H9 (cell line): ENCODE data around the gene CLMP. TPM values are rescaled to one million over a fixed set of nuclear protein-coding genes. Genes with fewer than 3 reads are reported as not detected.

Experiments used
- DNase-seq: peaks from one replicate; pipeline ENCODE4 v3.0.0-alpha.2; 2017
- H2AFZ ChIP-seq: one replicate; pipeline ENCODE4 v1.6.1; 2013; ENCODE audit warnings: mild to moderate bottlenecking, low read length, control low read depth, moderate library complexity
- H2AK5ac ChIP-seq: 2 replicates; pipeline ENCODE4 v1.6.1; 2013; ENCODE audit warnings: low read length, control low read depth, mixed read lengths; ENCODE audit not compliant: insufficient read length
- H2BK120ac ChIP-seq: one replicate; pipeline ENCODE4 v1.6.1; 2013; ENCODE audit warnings: low read depth, mild to moderate bottlenecking, low read length, control low read depth, inconsistent platforms; ENCODE audit not compliant: poor library complexity, severe bottlenecking
- H2BK12ac ChIP-seq: 2 replicates; pipeline ENCODE4 v1.6.1; 2013; ENCODE audit warnings: low read length, control low read depth, mixed read lengths, low read depth; ENCODE audit not compliant: insufficient read length
- H2BK15ac ChIP-seq: 2 replicates; pipeline ENCODE4 v1.6.1; 2013; ENCODE audit warnings: low read depth, low read length, control low read depth
- H2BK20ac ChIP-seq: one replicate; pipeline ENCODE4 v1.6.1; 2013; ENCODE audit warnings: low read depth, mild to moderate bottlenecking, low read length, control low read depth, inconsistent platforms; ENCODE audit not compliant: poor library complexity, severe bottlenecking
- H2BK5ac ChIP-seq: 2 replicates; pipeline ENCODE4 v1.6.1; 2013; ENCODE audit warnings: low read length, control low read depth, mixed read lengths; ENCODE audit not compliant: insufficient read length
- H3K14ac ChIP-seq: 2 replicates; pipeline ENCODE4 v1.6.1; 2013; ENCODE audit warnings: low read length, control low read depth; ENCODE audit not compliant: insufficient read depth
- H3K18ac ChIP-seq: 2 replicates; pipeline ENCODE4 v1.6.1; 2013; ENCODE audit warnings: low read depth, mild to moderate bottlenecking, mixed read lengths, low read length, control low read depth; ENCODE audit not compliant: insufficient read length
- H3K23ac ChIP-seq: 2 replicates; pipeline ENCODE4 v1.6.1; 2013; ENCODE audit warnings: low read length, control low read depth, mixed read lengths, low read depth; ENCODE audit not compliant: insufficient read length
- H3K23me2 ChIP-seq: 2 replicates; pipeline ENCODE4 v1.6.1; 2013; ENCODE audit warnings: low read depth, mild to moderate bottlenecking, mixed read lengths, low read length, control low read depth; ENCODE audit not compliant: insufficient read length, poor library complexity, severe bottlenecking
- H3K27ac ChIP-seq: 2 replicates; pipeline ENCODE4 v1.5.1; 2013; ENCODE audit warnings: low read length, control low read depth, mixed read lengths, low read depth; ENCODE audit not compliant: insufficient read length
- H3K27me3 ChIP-seq: 2 replicates; pipeline ENCODE4 v1.6.1; 2013; ENCODE audit warnings: low read length, control low read depth, inconsistent platforms; ENCODE audit not compliant: insufficient read depth
- H3K4ac ChIP-seq: 2 replicates; pipeline ENCODE4 v1.6.1; 2013; ENCODE audit warnings: low read depth, mild to moderate bottlenecking, control low read depth, inconsistent platforms, low read length, moderate library complexity
- H3K4me1 ChIP-seq: 2 replicates; pipeline ENCODE4 v1.6.1; 2013; ENCODE audit warnings: low read length, control low read depth, inconsistent platforms; ENCODE audit not compliant: insufficient read depth
- H3K4me2 ChIP-seq: 2 replicates; pipeline ENCODE4 v1.6.1; 2013; ENCODE audit warnings: low read length, control low read depth, mixed read lengths; ENCODE audit not compliant: insufficient read length, insufficient read depth
- H3K56ac ChIP-seq: 2 replicates; pipeline ENCODE4 v1.6.1; 2013; ENCODE audit warnings: low read depth, mild to moderate bottlenecking, mixed read lengths, low read length, control low read depth; ENCODE audit not compliant: insufficient read length
- H3K79me1 ChIP-seq: 2 replicates; pipeline ENCODE4 v1.6.1; 2013; ENCODE audit warnings: low read depth, mild to moderate bottlenecking, moderate library complexity, low read length, control low read depth, inconsistent platforms; ENCODE audit not compliant: insufficient read depth, poor library complexity, severe bottlenecking
- H3K79me2 ChIP-seq: 2 replicates; pipeline ENCODE4 v1.6.1; 2013; ENCODE audit warnings: low read length, control low read depth, inconsistent platforms; ENCODE audit not compliant: insufficient read depth
- H3K9ac ChIP-seq: 2 replicates; pipeline ENCODE4 v1.6.1; 2013; ENCODE audit warnings: low read length, control low read depth, mixed read lengths; ENCODE audit not compliant: insufficient read length; ENCODE audit errors: extremely low read depth
- H3K9me3 ChIP-seq: one replicate; pipeline ENCODE4 v1.6.1; 2013; ENCODE audit warnings: low read depth, low read length, inconsistent platforms; ENCODE audit not compliant: control insufficient read depth
- H3T11ph ChIP-seq: one replicate; pipeline ENCODE4 v1.6.1; 2013; ENCODE audit warnings: mild to moderate bottlenecking, low read length, control low read depth, inconsistent platforms
- H4K20me1 ChIP-seq: one replicate; pipeline ENCODE4 v1.6.1; 2013; ENCODE audit not compliant: control insufficient read depth, insufficient read length, insufficient read depth
- H4K5ac ChIP-seq: 2 replicates; pipeline ENCODE4 v1.6.1; 2013; ENCODE audit warnings: low read depth, mild to moderate bottlenecking, mixed read lengths, low read length, control low read depth; ENCODE audit not compliant: insufficient read length
- H4K8ac ChIP-seq: replicated peaks from 2 replicates; pipeline ENCODE4 v1.6.1; 2013; ENCODE audit warnings: low read length, control low read depth, mixed read lengths, low read depth; ENCODE audit not compliant: insufficient read length
- H4K91ac ChIP-seq: 2 replicates; pipeline ENCODE4 v1.6.1; 2013; ENCODE audit warnings: low read depth, mild to moderate bottlenecking, moderate library complexity, mixed read lengths, low read length, control low read depth; ENCODE audit not compliant: insufficient read length
- H3K27ac Mint-ChIP-seq, 3 experiments: 2 replicates in 2 of 3; 3 replicates in 1 of 3; pipeline ENCODE4 v1.8.0; 2020 to 2021; ENCODE audit warnings: mixed read lengths in 3 of 3, mild to moderate bottlenecking in 1 of 3, moderate library complexity in 1 of 3
- H3K27me3 Mint-ChIP-seq: 2 replicates; pipeline ENCODE4 v1.8.0; 2021; ENCODE audit warnings: low read depth, mild to moderate bottlenecking, moderate library complexity, mixed read lengths
- H3K36me3 Mint-ChIP-seq, 3 experiments: 2 replicates in 2 of 3; 3 replicates in 1 of 3; pipeline ENCODE4 v1.8.0; 2020 to 2021; ENCODE audit warnings: low read depth in 3 of 3, mixed read lengths in 3 of 3; ENCODE audit not compliant: insufficient read depth in 1 of 3
- H3K4me1 Mint-ChIP-seq, 2 experiments: 2 replicates each; pipeline ENCODE4 v1.8.0; 2020; ENCODE audit warnings: mixed read lengths in 2 of 2
- H3K4me3 Mint-ChIP-seq, 2 experiments: 2 replicates in 1 of 2; 3 replicates in 1 of 2; pipeline ENCODE4 v1.8.0; 2020 to 2021; ENCODE audit warnings: mild to moderate bottlenecking in 2 of 2, mixed read lengths in 2 of 2, moderate library complexity in 1 of 2
- H3K9me3 Mint-ChIP-seq, 2 experiments: 2 replicates in 1 of 2; 3 replicates in 1 of 2; pipeline ENCODE4 v1.8.0; 2020; ENCODE audit warnings: mild to moderate bottlenecking in 2 of 2, mixed read lengths in 2 of 2, moderate library complexity in 1 of 2
- WGBS: extraction: QIAGEN DNeasy Blood & Tissue Kit; methylation state at CpG from one replicate; pipeline ENCODE4 v1.1.7; 2013; ENCODE audit warnings: missing lambda C conversion rate, low lambda C conversion rate, mixed read lengths; ENCODE audit not compliant: insufficient read length; ENCODE audit errors: extremely low coverage; 5-methylcytosine and 5-hydroxymethylcytosine counted together
- total RNA-seq: library from RNA; stranded (reverse); gene quantifications from 2 replicates; pipeline ENCODE4 v1.2.1, GENCODE V29; 2021
- TF ChIP-seq, protein P1 (sequence below): fragments of 200-600 bp; sonication (generic); conservative IDR thresholded peaks from 3 replicates; pipeline ENCODE4 v1.8.0; 2021; ENCODE audit warnings: antibody characterized with exemption, mild to moderate bottlenecking

The CLMP gene
- total RNA-seq, 1 experiment from 2014 or later: 13.8 TPM

DNA sequence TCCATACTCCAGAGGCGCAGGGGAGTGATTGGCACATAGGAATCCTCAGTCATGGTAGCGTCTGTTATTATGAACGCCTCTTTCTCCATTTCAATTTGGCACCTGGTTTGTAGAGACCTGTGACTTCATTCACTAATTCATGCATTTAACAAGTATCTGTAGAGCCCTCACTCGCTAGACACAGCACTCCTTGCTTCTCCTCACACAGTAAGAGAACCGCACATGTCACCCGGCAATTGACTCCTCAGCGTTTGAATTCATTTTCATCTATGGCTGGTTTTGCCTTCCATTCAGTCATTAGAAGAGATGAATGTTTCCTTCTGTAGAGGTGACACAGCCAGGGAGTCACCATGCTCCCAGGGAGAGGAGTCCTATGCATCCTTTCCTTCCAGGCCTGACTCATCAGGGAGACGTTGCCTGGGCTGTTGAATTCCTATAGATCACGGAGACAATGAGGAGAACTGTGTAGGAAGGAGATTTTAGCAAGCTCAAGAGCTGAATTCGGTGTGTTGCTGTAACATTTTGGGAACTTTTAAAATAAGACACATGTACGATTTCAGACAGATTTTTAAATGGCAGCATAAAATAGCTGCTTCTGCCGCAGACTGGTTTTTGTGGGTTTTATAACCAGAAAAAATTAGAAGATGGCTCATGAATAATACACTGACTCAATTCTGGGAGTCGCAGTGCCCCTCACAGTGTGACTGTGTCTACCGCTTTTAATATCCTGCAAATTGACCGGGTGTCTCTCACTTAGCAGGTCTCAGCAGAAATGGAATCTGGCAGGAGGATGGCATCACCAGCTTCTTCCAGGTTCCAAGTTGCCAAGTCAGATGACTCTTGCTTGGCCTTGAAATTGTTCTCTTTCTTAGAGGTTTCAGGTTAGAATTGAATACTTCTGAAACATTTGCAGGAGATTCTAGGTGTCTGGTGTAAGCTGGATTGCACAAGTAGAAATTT is 44.4 kb upstream of the CLMP start:
- Histone ChIP-seq H4K91ac (no peak overlapping the region), H3K14ac (no peak overlapping the region), H3K9me3 (no peaks in the 10 kb centered on the region), H3K27me3 (no peaks in the 10 kb centered on the region), H3K79me1 (no peaks in the 10 kb centered on the region), H2AFZ (no peak overlapping the region), H3K4ac (no peak overlapping the region), H3T11ph (no peak overlapping the region), H3K18ac (no peak overlapping the region), H3K4me2 (no peak overlapping the region), H2BK12ac (no peak overlapping the region), H2BK120ac (no peak overlapping the region), H3K23ac (no peak overlapping the region), H2AK5ac (no peak overlapping the region), H3K79me2 (no peaks in the 10 kb centered on the region), H3K4me1 (peaks cover 7% of the 10 kb centered on the region; the same call in 1 of the 2 replicates), H2BK15ac (no peak overlapping the region), H3K27ac (no peak overlapping the region), H3K56ac (no peak overlapping the region), H4K20me1 (no peaks in the 10 kb centered on the region), H2BK20ac (no peak overlapping the region), H4K5ac (no peak overlapping the region), H4K8ac (no peak overlapping the region), H3K23me2 (no peaks in the 10 kb centered on the region), H2BK5ac (no peak overlapping the region), H3K9ac (no peak overlapping the region)
- WGBS: no CpG with 5 or more reads among the region's 15 CpGs
- Mint-ChIP-seq H3K4me1 (peaks cover 15 to 21% of the 10 kb centered on the region in 2 experiments), H3K27me3 (no peaks in the 10 kb centered on the region), H3K36me3 (no peaks in the 10 kb centered on the region), H3K9me3 (no peaks in the 10 kb centered on the region), H3K4me3 (no peak overlapping the region), H3K27ac (peak overlapping the region in 1 of 3 experiments; percentile 16; a peak in 1 of 7 replicates)
- TF ChIP-seq, protein P1, sequence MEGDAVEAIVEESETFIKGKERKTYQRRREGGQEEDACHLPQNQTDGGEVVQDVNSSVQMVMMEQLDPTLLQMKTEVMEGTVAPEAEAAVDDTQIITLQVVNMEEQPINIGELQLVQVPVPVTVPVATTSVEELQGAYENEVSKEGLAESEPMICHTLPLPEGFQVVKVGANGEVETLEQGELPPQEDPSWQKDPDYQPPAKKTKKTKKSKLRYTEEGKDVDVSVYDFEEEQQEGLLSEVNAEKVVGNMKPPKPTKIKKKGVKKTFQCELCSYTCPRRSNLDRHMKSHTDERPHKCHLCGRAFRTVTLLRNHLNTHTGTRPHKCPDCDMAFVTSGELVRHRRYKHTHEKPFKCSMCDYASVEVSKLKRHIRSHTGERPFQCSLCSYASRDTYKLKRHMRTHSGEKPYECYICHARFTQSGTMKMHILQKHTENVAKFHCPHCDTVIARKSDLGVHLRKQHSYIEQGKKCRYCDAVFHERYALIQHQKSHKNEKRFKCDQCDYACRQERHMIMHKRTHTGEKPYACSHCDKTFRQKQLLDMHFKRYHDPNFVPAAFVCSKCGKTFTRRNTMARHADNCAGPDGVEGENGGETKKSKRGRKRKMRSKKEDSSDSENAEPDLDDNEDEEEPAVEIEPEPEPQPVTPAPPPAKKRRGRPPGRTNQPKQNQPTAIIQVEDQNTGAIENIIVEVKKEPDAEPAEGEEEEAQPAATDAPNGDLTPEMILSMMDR: no peak
- no peak for DNase-seq
